K562 (cell line): Measurements from ENCODE around the gene SOX8. TPM values are rescaled to one million over a fixed set of nuclear protein-coding genes. Genes with fewer than 3 reads are reported as not detected.

Experiments used
- ATAC-seq: fragments of 200-7000 bp; cut with Tn5 transposase; 3 replicates; pipeline ENCODE4 v1.9.1; 2020; ENCODE audit warnings: moderate library complexity
- BruUV-seq: library from RNA; stranded (reverse); fragments of 400-500 nt; replicated peaks from 2 replicates; lab custom pipeline; 2021; lab: Mats Ljungman, UMichigan
- CTCF ChIA-PET: fragments of 300-600 bp; formaldehyde crosslinking; extraction: SDS; loops from one replicate; lab custom pipeline; 2021; ENCODE audit warnings: low intra/inter-chr PET ratio; lab: Yijun Ruan, JAX
- POLR2A ChIA-PET: fragments of 300-600, 350-650 bp; sonication (Branson Sonifier 250); formaldehyde crosslinking; extraction: SDS; loops from one replicate; lab custom pipeline; 2021; ENCODE audit warnings: antibody characterized with exemption, inconsistent platforms; lab: Yijun Ruan, JAX
- DNase-seq, 4 experiments: peaks; one replicate each; pipeline versions ENCODE4 v3.0.0 to v3.0.0-alpha.2; 2011 to 2018; ENCODE audit warnings: low spot score in 3 of 4, mixed read lengths in 3 of 4; ENCODE audit errors: extremely low read depth in 1 of 4
- FAIRE-seq: peaks from 2 replicates; lab custom pipeline; 2011; peaks lifted over from hg19 to GRCh38; lab: Jason Lieb, UNC
- H2AFZ ChIP-seq: 2 replicates; pipeline ENCODE4 v1.6.0; 2011; ENCODE audit warnings: low read depth, low read length, control low read depth, inconsistent platforms
- H3K27ac ChIP-seq: fragments of 200-600 bp; 3 replicates; pipeline ENCODE4 v1.8.0; 2011; ENCODE audit warnings: low read depth, mild to moderate bottlenecking, control low read depth, inconsistent platforms, low read length, moderate library complexity, mixed read lengths; ENCODE audit errors: extremely low read depth
- H3K27me3 ChIP-seq, 2 experiments: fragments of 300-600 bp in 1 of 2; 2 replicates in 1 of 2; 3 replicates in 1 of 2; pipeline versions ENCODE4 v1.6.0 to v1.8.0; 2011; ENCODE audit warnings: inconsistent platforms in 2 of 2, low read length in 2 of 2, mild to moderate bottlenecking in 1 of 2, mixed read lengths in 1 of 2, moderate library complexity in 1 of 2; ENCODE audit not compliant: control insufficient read depth in 2 of 2, insufficient read depth in 2 of 2
- H3K36me3 ChIP-seq: fragments of 300-600 bp; 3 replicates; pipeline ENCODE4 v1.8.0; 2011; ENCODE audit warnings: mild to moderate bottlenecking, low read length, inconsistent platforms; ENCODE audit not compliant: control insufficient read depth, insufficient read depth
- H3K4me1 ChIP-seq, 2 experiments: fragments of 200-600 bp in 1 of 2; replicated peaks in 1 of 2; 2 replicates in 1 of 2; 3 replicates in 1 of 2; pipeline versions ENCODE4 v1.5.1 to v1.8.0; 2011; ENCODE audit warnings: inconsistent platforms in 2 of 2, low read length in 2 of 2, mild to moderate bottlenecking in 1 of 2, mixed read lengths in 1 of 2, moderate library complexity in 1 of 2; ENCODE audit not compliant: control insufficient read depth in 2 of 2, insufficient read depth in 2 of 2
- H3K4me2 ChIP-seq: 2 replicates; pipeline ENCODE4 v1.6.1; 2011; ENCODE audit warnings: low read length, control low read depth, inconsistent platforms, mixed read lengths; ENCODE audit not compliant: insufficient read depth
- H3K4me3 ChIP-seq: fragments of 200-600 bp; sonication (generic), shearing (Covaris generic); 2 replicates; pipeline ENCODE4 v1.5.1; 2016; ENCODE audit warnings: control low read depth, inconsistent platforms
- H3K79me2 ChIP-seq: fragments of 200-600 bp; 3 replicates; pipeline ENCODE4 v1.8.0; 2011; ENCODE audit warnings: low read length, inconsistent platforms; ENCODE audit not compliant: control insufficient read depth, insufficient read depth
- H3K9ac ChIP-seq, 2 experiments: 2 replicates each; pipeline versions ENCODE4 v1.6.0 to v1.6.1; 2011; ENCODE audit warnings: low read depth in 2 of 2, low read length in 2 of 2, control low read depth in 1 of 2, inconsistent platforms in 1 of 2, mild to moderate bottlenecking in 1 of 2, mixed read lengths in 1 of 2; ENCODE audit not compliant: insufficient read depth in 1 of 2
- H3K9me1 ChIP-seq: one replicate; pipeline ENCODE4 v1.6.0; 2011; ENCODE audit warnings: inconsistent platforms, mild to moderate bottlenecking, low read length, moderate library complexity; ENCODE audit not compliant: control insufficient read depth, insufficient read depth
- H3K9me3 ChIP-seq: replicated peaks from 2 replicates; pipeline ENCODE4 v1.5.1; 2011; ENCODE audit warnings: low read depth, low read length, inconsistent platforms; ENCODE audit not compliant: control insufficient read depth, insufficient read depth
- H4K20me1 ChIP-seq: replicated peaks from 2 replicates; pipeline ENCODE4 v1.6.1; 2011; ENCODE audit warnings: low read length, inconsistent platforms, mixed read lengths; ENCODE audit not compliant: control insufficient read depth, insufficient read depth
- CBFA2T3 ChIP-seq: fragments of 450-650 bp; IDR thresholded peaks from 2 replicates; pipeline ENCODE4 v1.6.1; 2017
- FOXP4 ChIP-seq: sonication (generic); formaldehyde crosslinking; IDR thresholded peaks from 2 replicates; pipeline ENCODE4 v1.8.0; 2022; ENCODE audit warnings: mild to moderate bottlenecking, missing genetic modification reagents, borderline replicate concordance
- GABPB2 ChIP-seq: fragments of 250-450 bp; sonication (Bioruptor Pico); conservative IDR thresholded peaks from 2 replicates; pipeline ENCODE4 v1.5.1; 2021; ENCODE audit warnings: mild to moderate bottlenecking
- MITF ChIP-seq: IDR thresholded peaks from 2 replicates; pipeline ENCODE4 v1.6.1; 2014; ENCODE audit warnings: antibody characterized with exemption
- NFYB ChIP-seq: IDR thresholded peaks from 2 replicates; pipeline ENCODE4 v1.6.1; 2011; ENCODE audit warnings: mild to moderate bottlenecking, moderate library complexity; ENCODE audit not compliant: insufficient read length; ENCODE audit errors: extremely low read depth
- PRPF4 ChIP-seq: fragments of 200-400 bp; formaldehyde crosslinking; IDR thresholded peaks from one replicate; pipeline ENCODE4 v1.6.1; 2017; ENCODE audit warnings: low read length, low read depth, mild to moderate bottlenecking; ENCODE audit not compliant: insufficient read depth, poor library complexity, severe bottlenecking
- SMARCA4 ChIP-seq: fragments of 450-650 bp; IDR thresholded peaks from 2 replicates; pipeline ENCODE4 v1.6.1; 2016
- TRIM24 ChIP-seq, 2 experiments: fragments of 450-650 bp; IDR thresholded peaks; 2 replicates each; pipeline ENCODE4 v1.6.1; 2016
- ZNF507 ChIP-seq: conservative IDR thresholded peaks from 2 replicates; pipeline ENCODE4 v1.6.1; 2017; ENCODE audit warnings: missing genetic modification characterization, missing compliant biosample characterization
- ZNF551 ChIP-seq: fragments of 250-450 bp; sonication (Bioruptor Pico); IDR thresholded peaks from 2 replicates; pipeline ENCODE4 v1.5.0; 2021; ENCODE audit warnings: mild to moderate bottlenecking, moderate library complexity
- WGBS: fragments of 100-300 bp; shearing (Covaris generic); methylation state at CpG from one replicate; pipeline ENCODE4 v1.1.6; 2016; ENCODE audit warnings: low coverage, mixed read lengths; ENCODE audit not compliant: insufficient coverage; ENCODE audit errors: missing lambda C conversion rate; 5-methylcytosine and 5-hydroxymethylcytosine counted together
- in situ Hi-C: fragments of 300-500 bp; cut with MboI; formaldehyde crosslinking; loops from 4 replicates; pipeline ENCODE4 v1.15.0; 2018; ENCODE audit warnings: inconsistent platforms, mixed read lengths
- intact Hi-C: fragments of 100-400 bp; cut with micrococcal nuclease; formaldehyde crosslinking; loops from 2 replicates; pipeline ENCODE4 v1.14.2; 2022
- polyA plus RNA-seq, 8 experiments: library from polyadenylated mRNA; depleted of rRNA in 4 of 8; stranded (reverse) in 5 of 8; unstranded in 3 of 8; fragments of >200 nt; fragmentation: Nextera tagmentation in 2 of 8; fragmentation: Illumina TruSeq in 1 of 8; extraction: Ambion mirVana in 2 of 8; extraction: Trizol in 1 of 8; gene quantifications; 2 replicates each; pipeline versions ENCODE4 v1.2.1 to v1.2.3, GENCODE V29; 2011 to 2014; ENCODE audit warnings: inconsistent platforms in 1 of 8, missing spikeins in 1 of 8
- total RNA-seq, 7 experiments: library from RNA; depleted of rRNA in 6 of 7; stranded (reverse); fragments of >200 nt in 6 of 7; fragmentation: Illumina TruSeq in 2 of 7; extraction: Trizol in 2 of 7; gene quantifications; 2 replicates each; pipeline versions ENCODE4 v1.2.1 to v1.2.3, GENCODE V29; 2011 to 2021; ENCODE audit warnings: low replicate concordance in 1 of 7
- TF ChIP-seq, protein P1 (sequence below): fragments of 450-650 bp; formaldehyde crosslinking; IDR thresholded peaks from 2 replicates; pipeline ENCODE4 v1.4.0; 2022; ENCODE audit warnings: missing genetic modification characterization

SOX8 gene
- total and polyA plus RNA-seq, 9 of the 15 experiments (the other 6 are each of a cell fraction or from before 2014, with no cell fraction given) = 0.07 to 0.15 (median 0.15) TPM; not detected in 6

DNA sequence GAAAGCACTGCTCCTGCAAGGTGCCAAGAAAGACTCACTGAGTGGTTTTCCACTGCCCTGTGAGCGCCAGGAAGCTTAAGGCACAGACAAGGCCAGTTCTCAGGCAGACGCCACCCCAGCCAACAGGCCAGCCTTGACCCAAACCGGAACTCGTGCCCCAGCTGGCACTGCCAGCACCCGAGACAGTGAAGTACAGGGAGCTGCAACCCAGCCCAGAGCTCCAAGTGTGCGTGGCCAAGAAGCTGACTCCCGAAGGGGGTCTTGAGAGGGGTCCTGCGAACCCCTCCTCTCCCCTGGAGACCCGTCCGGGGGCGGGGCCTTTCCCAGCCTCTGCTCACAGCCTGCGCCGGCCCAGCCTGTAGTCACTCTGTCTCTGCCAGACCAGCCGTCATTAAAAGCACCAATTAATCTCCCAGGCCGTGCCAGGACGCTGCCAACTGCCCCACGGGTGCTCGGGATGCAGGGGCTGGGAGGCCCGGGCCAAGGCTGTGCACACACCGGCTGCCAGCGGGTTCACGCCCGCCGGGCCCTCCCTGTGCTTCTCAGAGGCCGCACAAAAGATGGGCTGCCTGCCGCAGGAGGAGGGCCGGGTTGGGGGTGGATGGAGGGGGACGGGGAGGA lies 4.4 kb upstream of the SOX8 start:
- BruUV-seq = no TSS peak
- Histone ChIP-seq H3K9me1 (no peaks in the 10 kb centered on the region), H3K4me3 (no peak overlapping the region), H4K20me1 (peaks cover 14% of the 10 kb centered on the region), H3K27ac (no peak overlapping the region), H3K9ac (no peak overlapping the region), H3K79me2 (no peaks in the 10 kb centered on the region), H3K4me1 (peaks cover 0 to 58% of the 10 kb centered on the region in 2 experiments; a peak in 2 of 5 replicates), H3K27me3 (peaks cover 39 to 82% of the 10 kb centered on the region in 2 experiments), H2AFZ (no peak overlapping the region), H3K4me2 (no peak overlapping the region), H3K9me3 (no peaks in the 10 kb centered on the region; the same call in 1 of the 2 replicates), H3K36me3 (no peaks in the 10 kb centered on the region)
- ChIA-PET POLR2A (interaction anchor here (0.5 to 0.6 kb wide), 2 partner anchors 150 to 355 kb away, joined by 3 read pairs; no protein-coding TSS in a partner anchor), CTCF (no interaction called here)
- DNase-seq (no peak), FAIRE-seq (no peak), ATAC-seq (no peak)
- intact Hi-C loops (no loop called here), in situ Hi-C loops (no loop called here)
- 18% methylated on average over 18 of the region's 28 CpGs for WGBS
- no peak for TF ChIP-seq PRPF4
- no peak for TF ChIP-seq NFYB
- no peak for TF ChIP-seq SMARCA4
- TF ChIP-seq CBFA2T3 = no peak

GRCh38 chr16:977896-978295 lies 3.7 kb upstream of the SOX8 start:
- H3K9me3 ChIP-seq = no peaks in the 10 kb centered on the region; the same call in 1 of the 2 replicates
- H4K20me1 ChIP-seq = peaks cover 17% of the 10 kb centered on the region
- H3K9ac ChIP-seq = no peak overlapping the region
- FAIRE-seq (peak; percentile 78), DNase-seq (no peak), ATAC-seq (no peak)
- H3K79me2 ChIP-seq = no peaks in the 10 kb centered on the region
- 18% methylated on average over 7 of the region's 8 CpGs for WGBS
- no peak overlapping the region for H3K27ac ChIP-seq
- in situ Hi-C loops (no loop called here), intact Hi-C loops (no loop called here)
- no peaks in the 10 kb centered on the region for H3K36me3 ChIP-seq
- no TSS peak for BruUV-seq
- H3K4me3 ChIP-seq = no peak overlapping the region
- no peaks in the 10 kb centered on the region for H3K9me1 ChIP-seq
- no peak overlapping the region for H2AFZ ChIP-seq
- no peak overlapping the region for H3K4me2 ChIP-seq
- ChIA-PET CTCF (no interaction called here), POLR2A (interaction anchor here (0.6 to 0.8 kb wide), 2 partner anchors 9 to 651 kb away, joined by 3 read pairs; no protein-coding TSS in a partner anchor)
- H3K4me1 ChIP-seq = peaks cover 0 to 56% of the 10 kb centered on the region in 2 experiments; a peak in 2 of 5 replicates
- H3K27me3 ChIP-seq = peaks cover 33 to 82% of the 10 kb centered on the region in 2 experiments; a peak in 4 of 5 replicates
- no peak for TF ChIP-seq ZNF507 (tag)
- TF ChIP-seq ZNF551 (CRISPR knock-in tag) = no peak
- no peak for TF ChIP-seq FOXP4 (CRISPR knock-in tag)
- no peak for TF ChIP-seq GABPB2 (CRISPR knock-in tag)
- TF ChIP-seq, protein P1, sequence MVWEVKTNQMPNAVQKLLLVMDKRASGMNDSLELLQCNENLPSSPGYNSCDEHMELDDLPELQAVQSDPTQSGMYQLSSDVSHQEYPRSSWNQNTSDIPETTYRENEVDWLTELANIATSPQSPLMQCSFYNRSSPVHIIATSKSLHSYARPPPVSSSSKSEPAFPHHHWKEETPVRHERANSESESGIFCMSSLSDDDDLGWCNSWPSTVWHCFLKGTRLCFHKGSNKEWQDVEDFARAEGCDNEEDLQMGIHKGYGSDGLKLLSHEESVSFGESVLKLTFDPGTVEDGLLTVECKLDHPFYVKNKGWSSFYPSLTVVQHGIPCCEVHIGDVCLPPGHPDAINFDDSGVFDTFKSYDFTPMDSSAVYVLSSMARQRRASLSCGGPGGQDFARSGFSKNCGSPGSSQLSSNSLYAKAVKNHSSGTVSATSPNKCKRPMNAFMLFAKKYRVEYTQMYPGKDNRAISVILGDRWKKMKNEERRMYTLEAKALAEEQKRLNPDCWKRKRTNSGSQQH (CRISPR knock-in tag) = peak; percentile 66; the same call in 1 of the 2 replicates
- TF ChIP-seq TRIM24 (IDR thresholded peaks at IDR 0.05) = no peak
- no peak for TF ChIP-seq MITF
